Right atrium auricular region (tissue), 2 donors: ENCODE results near the gene KCNJ4. TPM values are rescaled to one million over a fixed set of nuclear protein-coding genes. Genes with fewer than 3 reads are reported as not detected.
"Not testable (repeated sequence)": the region's sequence is repeated elsewhere in the genome, so short reads cannot be mapped to it uniquely, and the experiment has no call there.

Experiments
- DNase-seq: peaks from one replicate; pipeline ENCODE4 v3.0.0-alpha.2; 2019; ENCODE audit warnings: low spot score
- H3K27ac ChIP-seq, 2 donors: fragments of 200-600 bp; sonication (generic); 1 replicate in 1 of 2; 2 replicates in 1 of 2; pipeline ENCODE4 v1.5.1; 2016 to 2019
- H3K27me3 ChIP-seq, 2 donors: fragments of 200-600 bp; sonication (generic); one replicate each; pipeline versions ENCODE4 v1.5.1 to v1.6.0; 2017 to 2019
- H3K36me3 ChIP-seq: fragments of 200-600 bp; sonication (generic); one replicate; pipeline ENCODE4 v1.5.1; 2016
- H3K4me1 ChIP-seq, 2 donors: fragments of 200-600 bp; sonication (generic); one replicate each; pipeline versions ENCODE4 v1.5.1 to v1.6.0; 2017 to 2019
- H3K4me3 ChIP-seq, 2 donors: fragments of 200-600 bp; sonication (generic); 1 replicate in 1 of 2; 2 replicates in 1 of 2; pipeline ENCODE4 v1.5.1; 2017 to 2019; ENCODE audit warnings: mild to moderate bottlenecking in 1 of 2, moderate library complexity in 1 of 2
- H3K9me3 ChIP-seq, 2 donors: fragments of 200-600 bp; sonication (generic); one replicate each; pipeline ENCODE4 v1.5.1; 2019
- total RNA-seq, 2 donors: library from RNA; depleted of rRNA; stranded (reverse); fragments of >200 nt; gene quantifications; one replicate each; pipeline ENCODE4 v1.1.0, GENCODE V29; 2016
- TF ChIP-seq, protein P1 (sequence below), 2 donors: fragments of 200-600 bp; sonication (generic); IDR thresholded peaks; one replicate each; pipeline ENCODE4 v1.5.1; 2019; ENCODE audit warnings: antibody characterized with exemption in 2 of 2

Gene KCNJ4
- total RNA-seq, 2 donors from 2014 or later, result 7.0 to 36.7 TPM

DNA sequence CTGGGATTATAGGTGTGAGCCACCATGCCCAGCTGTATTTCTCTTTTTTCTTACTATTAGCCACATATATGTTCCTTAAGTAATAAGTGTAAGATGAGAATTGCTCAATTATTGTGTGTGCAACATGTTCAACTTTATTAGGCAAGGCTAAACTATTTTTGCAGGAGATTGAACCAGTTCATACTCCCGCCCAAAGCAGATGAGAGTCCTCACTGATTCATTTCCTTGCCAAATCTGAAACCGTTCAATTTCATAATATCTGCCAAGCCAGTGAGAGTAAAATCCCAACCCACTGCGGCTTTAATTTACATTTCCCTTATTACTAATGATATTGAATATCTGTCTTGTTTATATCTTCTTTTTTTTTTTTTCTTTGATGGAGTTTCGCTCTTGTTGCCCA is 48.4 kb downstream of the KCNJ4 start:
- no peak overlapping the region for H3K27ac ChIP-seq
- peak; percentile 11 for DNase-seq
- no peaks in the 10 kb centered on the region for H3K27me3 ChIP-seq
- TF ChIP-seq, protein P1, sequence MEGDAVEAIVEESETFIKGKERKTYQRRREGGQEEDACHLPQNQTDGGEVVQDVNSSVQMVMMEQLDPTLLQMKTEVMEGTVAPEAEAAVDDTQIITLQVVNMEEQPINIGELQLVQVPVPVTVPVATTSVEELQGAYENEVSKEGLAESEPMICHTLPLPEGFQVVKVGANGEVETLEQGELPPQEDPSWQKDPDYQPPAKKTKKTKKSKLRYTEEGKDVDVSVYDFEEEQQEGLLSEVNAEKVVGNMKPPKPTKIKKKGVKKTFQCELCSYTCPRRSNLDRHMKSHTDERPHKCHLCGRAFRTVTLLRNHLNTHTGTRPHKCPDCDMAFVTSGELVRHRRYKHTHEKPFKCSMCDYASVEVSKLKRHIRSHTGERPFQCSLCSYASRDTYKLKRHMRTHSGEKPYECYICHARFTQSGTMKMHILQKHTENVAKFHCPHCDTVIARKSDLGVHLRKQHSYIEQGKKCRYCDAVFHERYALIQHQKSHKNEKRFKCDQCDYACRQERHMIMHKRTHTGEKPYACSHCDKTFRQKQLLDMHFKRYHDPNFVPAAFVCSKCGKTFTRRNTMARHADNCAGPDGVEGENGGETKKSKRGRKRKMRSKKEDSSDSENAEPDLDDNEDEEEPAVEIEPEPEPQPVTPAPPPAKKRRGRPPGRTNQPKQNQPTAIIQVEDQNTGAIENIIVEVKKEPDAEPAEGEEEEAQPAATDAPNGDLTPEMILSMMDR (IDR thresholded peaks at IDR 0.05), result no peak
- no peaks in the 10 kb centered on the region for H3K4me1 ChIP-seq
- H3K4me3 ChIP-seq, result no peak overlapping the region
- H3K36me3 ChIP-seq, result no peaks in the 10 kb centered on the region
- H3K9me3 ChIP-seq, result no peaks in the 10 kb centered on the region

- TF ChIP-seq, protein P1 (IDR thresholded peaks at IDR 0.05), result no peak
- no peaks in the 10 kb centered on the region for H3K4me1 ChIP-seq
- H3K4me3 ChIP-seq, result no peak overlapping the region
- H3K27me3 ChIP-seq, result no peaks in the 10 kb centered on the region
- H3K36me3 ChIP-seq, result no peaks in the 10 kb centered on the region
- H3K9me3 ChIP-seq, result no peaks in the 10 kb centered on the region
- no peak for DNase-seq
- no peak overlapping the region for H3K27ac ChIP-seq
These were observed 50.6 kb downstream of the KCNJ4 start for GRCh38 chr22:38404419-38404818.

DNA sequence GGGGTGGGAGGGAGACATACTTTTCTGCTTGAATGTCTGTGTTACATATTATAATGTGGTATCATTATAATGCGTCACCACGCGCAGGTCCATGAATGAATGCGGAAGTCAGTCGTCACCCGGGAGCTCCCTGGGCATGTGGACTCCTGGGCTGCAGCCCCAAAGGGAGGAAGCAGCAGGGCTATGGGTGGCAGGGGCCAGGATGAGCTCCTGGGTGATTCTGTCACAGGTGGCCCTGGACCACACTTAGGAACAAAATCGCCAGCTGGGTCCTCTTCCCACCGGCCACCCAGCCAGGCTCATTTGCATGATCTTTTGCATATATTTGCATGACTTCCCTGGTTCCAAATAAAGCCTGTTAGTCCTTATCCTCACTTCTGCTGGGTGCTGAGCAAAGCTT is 51.2 kb downstream of the KCNJ4 start:
- TF ChIP-seq, protein P1 (IDR thresholded peaks at IDR 0.05), result no peak
- no peaks in the 10 kb centered on the region for H3K27me3 ChIP-seq
- DNase-seq, result no peak

GRCh38 chr22:38402204-38402603 is 52.8 kb downstream of the KCNJ4 start:
- TF ChIP-seq, protein P1 (IDR thresholded peaks at IDR 0.05), result no peak
- Histone ChIP-seq H3K9me3 (no peaks in the 10 kb centered on the region), H3K27ac (no peak overlapping the region), H3K4me3 (no peak overlapping the region), H3K36me3 (no peaks in the 10 kb centered on the region), H3K4me1 (no peaks in the 10 kb centered on the region), H3K27me3 (no peaks in the 10 kb centered on the region)
- no peak for DNase-seq

More for the DNA sequence above, 51.2 kb downstream of the KCNJ4 start:
- H3K4me1 ChIP-seq, result no peaks in the 10 kb centered on the region
- H3K27ac ChIP-seq, result no peak overlapping the region
- H3K9me3 ChIP-seq, result no peaks in the 10 kb centered on the region
- H3K36me3 ChIP-seq, result no peaks in the 10 kb centered on the region
- no peak overlapping the region for H3K4me3 ChIP-seq

GRCh38 chr22:38401336-38402084 is 53.5 kb downstream of the KCNJ4 start:
- Histone ChIP-seq H3K27me3 (no peaks in the 10 kb centered on the region), H3K9me3 (no peaks in the 10 kb centered on the region), H3K27ac (no peak overlapping the region), H3K4me1 (peaks cover 0 to 6% of the 10 kb centered on the region in 2 donors), H3K4me3 (no peak overlapping the region), H3K36me3 (no peaks in the 10 kb centered on the region)
- DNase-seq, result no peak
- TF ChIP-seq, protein P1 (IDR thresholded peaks at IDR 0.05), result no peak

DNA sequence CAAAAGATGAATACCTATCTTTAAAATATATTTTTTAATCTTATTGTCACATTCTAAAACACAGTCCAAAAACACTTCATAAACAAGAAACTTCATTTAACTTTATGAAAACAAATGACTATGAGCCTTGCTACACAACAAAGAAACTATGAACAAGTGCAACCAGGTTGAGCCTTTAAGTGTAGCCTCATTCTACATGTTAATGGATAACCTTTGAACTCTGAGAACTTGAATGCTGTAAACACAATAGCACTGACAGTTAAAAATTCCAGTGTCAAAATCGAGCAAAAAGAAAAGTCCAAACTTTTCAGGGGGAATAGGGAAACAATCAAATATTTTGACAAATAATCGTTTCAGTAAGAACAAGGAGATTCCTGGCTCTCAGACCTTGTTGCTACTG is 54.7 kb downstream of the KCNJ4 start:
- H3K36me3 ChIP-seq, H3K9me3 ChIP-seq, DNase-seq, H3K27ac ChIP-seq, H3K27me3 ChIP-seq, H3K4me3 ChIP-seq: not testable (repeated sequence)
- H3K4me1 ChIP-seq, result peaks cover 0 to 17% of the 10 kb centered on the region in 2 donors
